ENCODE results near the gene ST8SIA4. TPM values are rescaled to one million over a fixed set of nuclear protein-coding genes. Genes with fewer than 3 reads are reported as not detected.

The ST8SIA4 gene
- total and polyA plus RNA-seq, 2 donors from 2014 or later: 0.69 to 11.6 TPM

GRCh38 chr5:100760688-100761087, 142.4 kb downstream of the ST8SIA4 start:
- DNase-seq: peak in 1 of 5 donors; percentile 16
- no peaks in the 10 kb centered on the region for H3K36me3 ChIP-seq (ENCODE audit: control insufficient read depth in 2 of 3, insufficient read depth in 3 of 3, low read length in 3 of 3)
- H3K27ac ChIP-seq (ENCODE audit: low read depth in 2 of 2, low read length in 2 of 2): no peak overlapping the region
- H3K9me3 ChIP-seq (ENCODE audit: control insufficient read depth in 2 of 3, insufficient read depth in 1 of 3, low read length in 3 of 3): no peaks in the 10 kb centered on the region
- FAIRE-seq: no peak
- H3K27me3 ChIP-seq (ENCODE audit: control insufficient read depth, insufficient read depth, low read length): no peaks in the 10 kb centered on the region
- intact Hi-C loops (cut with DNase I): no loop called here
- H3K9ac ChIP-seq (ENCODE audit: low read length in 3 of 3): no peak overlapping the region
- H3K4me3 ChIP-seq (ENCODE audit: low read length in 3 of 3): no peak overlapping the region
- H3K4me1 ChIP-seq (ENCODE audit: control insufficient read depth in 2 of 3, insufficient read depth in 2 of 3, low read depth in 1 of 3, low read length in 3 of 3): no peaks in the 10 kb centered on the region
- TF ChIP-seq CTCF (IDR thresholded peaks at IDR 0.05; ENCODE audit: borderline replicate concordance, extremely low read depth, insufficient read depth): no peak

DNA sequence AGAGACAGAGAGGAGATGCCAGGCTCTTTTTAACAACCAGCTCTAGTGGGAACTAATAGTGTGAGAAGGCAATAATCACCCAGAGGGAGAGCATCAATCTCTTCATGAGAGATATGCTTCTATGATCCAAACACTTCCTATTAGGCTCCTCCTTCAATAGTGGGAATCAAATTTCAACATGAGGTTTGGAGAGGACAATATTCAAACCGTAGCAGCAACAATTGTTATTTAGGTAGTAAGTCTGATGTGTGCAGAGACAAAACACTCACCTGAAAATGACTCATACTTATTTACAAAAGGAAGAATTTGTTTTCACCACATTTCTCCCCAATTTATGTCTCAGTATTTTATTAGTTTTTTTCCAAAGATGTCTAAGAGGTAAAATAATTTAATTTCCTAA, 144.3 kb downstream of the ST8SIA4 start:
- intact Hi-C loops (cut with DNase I): no loop called here
- FAIRE-seq (no peak), DNase-seq (no peak)
- Histone ChIP-seq H3K9ac (ENCODE audit: low read length in 3 of 3) (no peak overlapping the region), H3K36me3 (ENCODE audit: control insufficient read depth in 2 of 3, insufficient read depth in 3 of 3, low read length in 3 of 3) (no peaks in the 10 kb centered on the region), H3K27ac (ENCODE audit: low read depth in 2 of 2, low read length in 2 of 2) (no peak overlapping the region), H3K4me3 (ENCODE audit: low read length in 3 of 3) (no peak overlapping the region), H3K27me3 (ENCODE audit: control insufficient read depth, insufficient read depth, low read length) (no peaks in the 10 kb centered on the region), H3K4me1 (ENCODE audit: control insufficient read depth in 2 of 3, insufficient read depth in 2 of 3, low read depth in 1 of 3, low read length in 3 of 3) (no peaks in the 10 kb centered on the region), H3K9me3 (ENCODE audit: control insufficient read depth in 2 of 3, insufficient read depth in 1 of 3, low read length in 3 of 3) (no peaks in the 10 kb centered on the region)
- TF ChIP-seq CTCF (IDR thresholded peaks at IDR 0.05; ENCODE audit: borderline replicate concordance, extremely low read depth, insufficient read depth): no peak

DNA sequence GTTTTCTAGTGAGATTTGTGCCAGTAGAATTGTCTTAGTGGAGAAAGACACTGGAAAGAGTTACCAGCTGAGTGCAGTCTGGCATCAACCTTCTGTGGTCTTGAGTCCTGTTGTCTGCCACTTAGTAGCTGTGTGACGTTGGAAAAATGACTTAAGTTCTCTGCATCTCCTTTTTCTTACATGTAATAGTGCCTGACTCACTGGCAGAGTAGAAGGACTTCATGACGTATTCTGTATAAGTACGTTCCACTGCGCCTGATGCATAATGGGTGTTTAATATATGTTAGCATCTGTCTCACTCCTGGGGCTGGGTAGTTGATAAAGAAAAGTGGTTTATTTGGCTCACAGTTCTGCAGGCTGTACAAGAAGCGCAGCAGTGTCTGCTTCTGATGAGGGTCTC, 144.8 kb downstream of the ST8SIA4 start:
- DNase-seq (no peak), FAIRE-seq (no peak)
- intact Hi-C loops (cut with DNase I): no loop called here
- Histone ChIP-seq H3K27ac (ENCODE audit: low read depth in 2 of 2, low read length in 2 of 2) (no peak overlapping the region), H3K4me3 (ENCODE audit: low read length in 3 of 3) (no peak overlapping the region), H3K4me1 (ENCODE audit: control insufficient read depth in 2 of 3, insufficient read depth in 2 of 3, low read depth in 1 of 3, low read length in 3 of 3) (no peaks in the 10 kb centered on the region), H3K36me3 (ENCODE audit: control insufficient read depth in 2 of 3, insufficient read depth in 3 of 3, low read length in 3 of 3) (no peaks in the 10 kb centered on the region), H3K9ac (ENCODE audit: low read length in 3 of 3) (no peak overlapping the region), H3K9me3 (ENCODE audit: control insufficient read depth in 2 of 3, insufficient read depth in 1 of 3, low read length in 3 of 3) (no peaks in the 10 kb centered on the region), H3K27me3 (ENCODE audit: control insufficient read depth, insufficient read depth, low read length) (no peaks in the 10 kb centered on the region)
- no peak for TF ChIP-seq CTCF (IDR thresholded peaks at IDR 0.05; ENCODE audit: borderline replicate concordance, extremely low read depth, insufficient read depth)

DNA sequence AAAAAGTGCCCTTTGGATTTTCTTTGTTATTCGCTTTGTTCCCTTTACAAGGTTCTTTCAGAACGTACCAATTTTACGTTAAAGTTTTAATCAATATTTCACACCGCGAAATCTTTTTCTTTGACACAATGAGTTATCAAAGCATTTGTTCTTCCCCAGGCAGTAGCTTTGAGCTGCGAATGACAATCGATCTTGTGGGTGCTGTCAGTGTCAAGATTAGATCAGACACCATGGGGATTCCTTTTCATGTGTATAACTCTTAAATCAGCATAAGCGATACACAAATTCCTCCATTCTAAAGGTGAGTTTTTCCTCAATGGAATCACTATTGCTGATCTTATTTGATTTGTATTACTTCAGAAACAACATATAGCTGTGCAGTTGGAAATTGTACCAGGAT, 145.5 kb downstream of the ST8SIA4 start:
- DNase-seq (no peak), FAIRE-seq (no peak)
- intact Hi-C loops (cut with DNase I): no loop called here
- no peak overlapping the region for H3K9ac ChIP-seq (ENCODE audit: low read length in 3 of 3)
- no peak overlapping the region for H3K27ac ChIP-seq (ENCODE audit: low read depth in 2 of 2, low read length in 2 of 2)
- no peaks in the 10 kb centered on the region for H3K36me3 ChIP-seq (ENCODE audit: control insufficient read depth in 2 of 3, insufficient read depth in 3 of 3, low read length in 3 of 3)
- no peak overlapping the region for H3K4me3 ChIP-seq (ENCODE audit: low read length in 3 of 3)
- no peaks in the 10 kb centered on the region for H3K9me3 ChIP-seq (ENCODE audit: control insufficient read depth in 2 of 3, insufficient read depth in 1 of 3, low read length in 3 of 3)
- H3K4me1 ChIP-seq (ENCODE audit: control insufficient read depth in 2 of 3, insufficient read depth in 2 of 3, low read depth in 1 of 3, low read length in 3 of 3): no peaks in the 10 kb centered on the region
- TF ChIP-seq CTCF (IDR thresholded peaks at IDR 0.05; ENCODE audit: borderline replicate concordance, extremely low read depth, insufficient read depth): no peak
- H3K27me3 ChIP-seq (ENCODE audit: control insufficient read depth, insufficient read depth, low read length): no peaks in the 10 kb centered on the region
